HG03108 (cell line): ENCODE data around the gene FAM181A.

Experiments used
- ATAC-seq: cut with Tn5 transposase; IDR thresholded peaks from one replicate; pipeline ENCODE4 v1.9.1; 2021; ENCODE audit warnings: moderate library complexity; ENCODE audit not compliant: unreplicated experiment

The FAM181A gene

GRCh38 chr14:93976477-93977057, 49.4 kb downstream of the FAM181A start, which contains the start of gene ASB2:
Gene ASB2 (minus strand): TSS chr14:93976570. CDS start chr14:93964539, 12,031 bp downstream.
- peak; percentile 12 for ATAC-seq

GRCh38 chr14:93977171-93977570, 50.0 kb downstream of the FAM181A start:
- no peak for ATAC-seq

- ATAC-seq, result peak; percentile 50
Measured at GRCh38 chr14:93977790-93978581, 50.8 kb downstream of the FAM181A start.

- no peak for ATAC-seq
Measured at GRCh38 chr14:93978735-93979134, 51.6 kb downstream of the FAM181A start.
